GM18858 (cell line): ENCODE results near the gene OR14A2.
"Not testable (repeated sequence)": the region's sequence is repeated elsewhere in the genome, so short reads cannot be mapped to it uniquely, and the experiment has no call there.

Experiments used
- ATAC-seq: cut with Tn5 transposase; IDR thresholded peaks from one replicate; pipeline ENCODE4 v1.9.1; 2021; ENCODE audit not compliant: unreplicated experiment

Gene OR14A2

GRCh38 chr1:247748041-247748440 lies at the start of gene OR14A2:
OR14A2 (minus strand) TSS chr1:247748141.
- no peak for ATAC-seq

GRCh38 chr1:247797518-247797917 lies 49.6 kb upstream of the OR14A2 start:
- ATAC-seq, result no peak

GRCh38 chr1:247769603-247770002 lies 21.7 kb upstream of the OR14A2 start:
- ATAC-seq, result no peak

GRCh38 chr1:247760456-247760855 lies 12.5 kb upstream of the OR14A2 start, which contains the start of gene OR1C1:
OR1C1 (minus strand) TSS chr1:247760556; CDS start chr1:247758406, 2,150 bp downstream.
- no peak for ATAC-seq

- not testable (repeated sequence) for ATAC-seq
Observed at GRCh38 chr1:247754311-247754710, 6.4 kb upstream of the OR14A2 start.

- ATAC-seq, result no peak
Observed at GRCh38 chr1:247749870-247750269, 1.9 kb upstream of the OR14A2 start.

- ATAC-seq, result no peak
Observed at GRCh38 chr1:247747616-247748015, 325 bp downstream of the OR14A2 start.

- no peak for ATAC-seq
Observed at GRCh38 chr1:247746391-247746935, 1.5 kb downstream of the OR14A2 start.

GRCh38 chr1:247742215-247742760 lies 5.7 kb downstream of the OR14A2 start:
- not testable (repeated sequence) for ATAC-seq

GRCh38 chr1:247741756-247742155 lies 6.2 kb downstream of the OR14A2 start:
- no peak for ATAC-seq

- ATAC-seq, result no peak
Observed at GRCh38 chr1:247740721-247741120, 7.2 kb downstream of the OR14A2 start.

- ATAC-seq, result no peak
Observed at GRCh38 chr1:247738315-247738714, 9.6 kb downstream of the OR14A2 start, which contains the start of gene OR14K1. OR14K1 (plus strand) TSS chr1:247738615; CDS start chr1:247738615, 0 bp downstream.

- ATAC-seq, result no peak
Observed at GRCh38 chr1:247721222-247721621, 26.7 kb downstream of the OR14A2 start.

- ATAC-seq, result no peak
Observed at GRCh38 chr1:247716546-247716945, 31.4 kb downstream of the OR14A2 start, which contains the start of gene OR6F1. OR6F1 (minus strand) TSS chr1:247716646; CDS start chr1:247712755, 3,891 bp downstream.

- no peak for ATAC-seq
Observed at GRCh38 chr1:247713753-247714152, 34.2 kb downstream of the OR14A2 start.

- ATAC-seq, result not testable (repeated sequence)
Observed at GRCh38 chr1:247710681-247711080, 37.3 kb downstream of the OR14A2 start.

GRCh38 chr1:247701338-247701737 lies 46.6 kb downstream of the OR14A2 start:
- ATAC-seq, result no peak

- peak; percentile 88 for ATAC-seq
Observed at GRCh38 chr1:247681288-247681897, 66.5 kb downstream of the OR14A2 start.

GRCh38 chr1:247680171-247680570 lies 67.8 kb downstream of the OR14A2 start:
- ATAC-seq, result no peak

- no peak for ATAC-seq
Observed at GRCh38 chr1:247679639-247680038, 68.3 kb downstream of the OR14A2 start, which contains the start of gene OR13G1. OR13G1 (minus strand) TSS chr1:247679739; CDS start chr1:247673041, 6,698 bp downstream.
